Activated T-cell treated with anti-CD3 and anti-CD28 coated beads, Interleukin-2, amount 50 U/mL, for 1 hour (primary cell): Measurements from ENCODE around the gene TRIP13.
A peak's percentile ranks its signal among the peaks of the same experiment; 100 is the strongest.
"Not testable (repeated sequence)": the region's sequence is repeated elsewhere in the genome, so short reads cannot be mapped to it uniquely, and the experiment has no call there.

Experiments used
- DNase-seq: peaks from one replicate; pipeline ENCODE4 v3.0.0-alpha.2; 2020

TRIP13 gene

DNA sequence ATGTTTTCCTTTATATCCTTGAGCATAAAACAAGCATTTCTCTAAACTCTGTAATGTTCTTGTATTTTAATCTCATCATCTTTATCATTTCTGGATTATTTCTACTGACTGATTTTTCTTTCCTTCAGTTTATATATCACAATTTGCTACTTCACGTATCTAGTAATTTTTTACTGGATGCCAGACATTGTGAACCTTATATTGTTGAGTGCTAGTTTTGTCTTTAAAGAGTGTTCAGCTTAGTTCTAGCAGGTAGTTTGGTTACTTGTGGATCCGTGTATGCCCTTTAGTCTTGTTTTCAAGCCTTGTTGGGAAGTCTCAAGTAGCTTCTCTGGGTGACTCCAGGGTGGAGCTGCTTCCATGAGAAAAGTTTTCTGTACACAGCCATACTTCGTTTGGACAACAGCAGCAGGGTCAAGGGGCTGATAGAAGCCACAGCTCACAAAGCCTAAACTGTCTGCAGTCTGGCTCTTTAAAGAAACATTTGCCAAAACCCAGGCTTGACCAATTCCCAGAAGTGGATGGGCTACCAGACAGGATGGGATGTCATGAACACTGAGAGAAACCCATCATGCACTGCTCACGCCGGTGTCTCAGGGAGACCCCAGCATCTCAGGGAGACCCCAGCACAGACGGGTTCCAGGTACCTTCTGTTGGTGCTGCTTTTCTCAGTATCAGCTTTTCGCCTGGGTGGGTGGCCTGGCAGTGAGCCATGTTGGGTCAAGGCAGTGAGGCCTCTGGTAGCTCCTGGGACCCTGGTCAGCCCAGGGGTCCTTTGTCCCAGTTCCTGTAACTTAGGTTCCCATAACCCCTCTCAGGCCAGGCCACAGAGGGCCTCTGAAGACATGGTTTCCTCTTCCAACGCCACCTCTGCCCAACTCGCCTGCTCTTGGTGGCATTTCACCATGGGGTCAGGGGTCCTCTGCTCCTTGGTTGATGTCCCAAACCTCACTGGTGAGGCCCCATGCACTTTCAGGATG, 29.1 kb downstream of the TRIP13 start:
- DNase-seq, result no peak

DNA sequence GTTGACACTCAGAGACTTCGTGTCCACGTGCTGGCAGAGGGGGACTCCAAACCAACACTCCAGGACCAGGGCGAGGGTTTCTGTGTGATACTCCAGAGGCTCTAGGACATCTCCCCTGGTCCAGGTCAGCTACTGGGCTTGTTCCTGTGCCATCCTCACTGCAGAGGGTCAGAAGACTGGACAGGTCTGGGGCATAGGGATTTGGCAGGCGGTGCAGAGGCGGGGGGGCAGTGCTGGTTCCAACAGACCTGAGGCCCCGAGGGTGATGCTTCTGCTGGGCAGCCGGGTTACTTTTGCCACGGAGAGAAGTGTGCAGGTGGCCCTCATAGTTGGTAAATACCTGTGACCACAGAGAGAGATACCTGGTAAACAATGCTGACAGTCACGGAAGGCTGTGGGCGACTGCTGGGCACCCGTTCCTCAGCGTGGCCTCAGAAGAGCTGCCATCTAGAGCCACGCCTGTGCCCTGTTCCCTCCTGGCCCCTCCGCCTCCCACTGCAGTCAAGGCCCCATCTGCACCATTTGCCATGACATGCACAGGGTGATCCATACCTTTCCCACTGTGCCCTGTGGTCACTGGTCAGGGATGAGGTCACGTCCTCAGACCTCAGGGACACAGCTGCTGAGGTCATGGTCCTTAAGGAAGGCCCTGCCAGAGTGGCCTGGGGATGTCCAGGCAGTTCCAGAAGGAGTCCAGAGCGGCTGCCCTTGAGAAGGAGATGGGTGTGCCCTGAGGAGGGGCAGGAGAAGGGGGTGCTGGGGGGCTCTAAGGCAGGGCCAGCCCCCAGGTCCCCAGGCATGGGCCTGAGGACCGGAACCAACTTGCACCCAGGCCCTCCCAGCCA, 30.0 kb downstream of the TRIP13 start:
- DNase-seq, result no peak

DNA sequence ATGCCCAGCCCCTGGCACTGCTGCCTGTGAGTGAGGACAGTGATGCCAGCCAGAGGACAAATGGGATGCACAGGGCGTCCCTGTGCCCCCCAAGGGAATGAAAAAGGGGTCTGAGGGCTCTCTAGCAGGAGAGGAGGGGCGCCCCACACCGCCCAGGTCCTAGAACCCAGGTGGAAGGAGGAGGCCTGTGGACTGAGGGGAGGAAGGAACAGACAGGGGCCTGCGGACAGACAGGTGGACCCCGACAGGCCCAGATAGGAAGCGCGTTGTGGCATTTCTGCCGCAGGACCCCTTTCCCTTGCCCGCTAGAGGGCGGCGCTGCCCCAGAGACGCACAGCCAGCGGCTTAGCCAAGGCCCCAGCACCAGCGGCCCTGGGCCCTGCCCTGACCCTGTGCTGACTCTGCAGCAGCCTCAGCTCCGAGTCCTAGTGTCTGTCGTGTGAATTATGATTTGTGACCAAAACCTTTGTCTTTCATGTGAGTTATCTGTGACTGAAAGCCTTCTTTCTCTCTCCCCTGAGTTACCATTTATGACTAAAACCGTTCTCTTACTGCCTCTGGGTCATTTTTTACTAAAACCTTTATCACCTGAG, 30.7 kb downstream of the TRIP13 start:
- peak; percentile 76 for DNase-seq

DNA sequence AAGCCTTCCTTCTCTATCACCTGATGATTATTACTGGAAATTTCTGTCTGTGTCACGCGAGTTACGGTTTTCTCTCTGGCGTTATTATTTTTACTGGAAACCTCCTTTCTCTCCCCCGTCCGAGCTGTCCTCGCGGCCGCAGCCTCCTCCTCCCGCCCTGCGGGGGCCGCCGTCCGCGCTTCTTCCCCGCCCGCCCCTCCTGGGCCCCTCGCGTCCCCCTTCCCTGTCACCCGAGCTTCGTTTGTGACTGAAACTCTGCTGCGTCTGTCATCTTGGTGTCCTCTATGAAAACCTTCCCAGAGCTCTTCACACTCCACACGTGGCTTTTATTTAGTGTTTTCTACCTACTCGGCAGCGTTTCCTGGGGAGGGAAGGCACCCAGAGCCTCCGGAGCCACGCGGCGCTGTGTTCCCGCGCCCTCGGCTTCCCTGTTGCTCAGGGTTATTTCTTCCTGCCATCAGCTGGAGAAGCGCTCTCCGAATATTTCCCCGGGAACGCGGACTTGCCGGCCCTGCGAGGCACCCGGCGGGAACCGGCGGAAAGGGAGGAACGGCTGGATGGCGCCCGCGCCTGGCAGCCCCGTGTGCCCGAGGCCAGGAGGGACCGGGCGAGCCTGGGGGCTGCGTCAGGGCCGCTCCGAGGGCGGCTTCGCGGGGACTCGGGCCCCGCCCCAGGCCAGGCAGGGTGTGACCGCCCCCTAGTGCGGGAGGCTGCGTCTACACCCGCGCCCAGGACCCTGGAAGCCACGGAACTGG, 33.9 kb downstream of the TRIP13 start:
- peak; percentile 51 for DNase-seq

DNA sequence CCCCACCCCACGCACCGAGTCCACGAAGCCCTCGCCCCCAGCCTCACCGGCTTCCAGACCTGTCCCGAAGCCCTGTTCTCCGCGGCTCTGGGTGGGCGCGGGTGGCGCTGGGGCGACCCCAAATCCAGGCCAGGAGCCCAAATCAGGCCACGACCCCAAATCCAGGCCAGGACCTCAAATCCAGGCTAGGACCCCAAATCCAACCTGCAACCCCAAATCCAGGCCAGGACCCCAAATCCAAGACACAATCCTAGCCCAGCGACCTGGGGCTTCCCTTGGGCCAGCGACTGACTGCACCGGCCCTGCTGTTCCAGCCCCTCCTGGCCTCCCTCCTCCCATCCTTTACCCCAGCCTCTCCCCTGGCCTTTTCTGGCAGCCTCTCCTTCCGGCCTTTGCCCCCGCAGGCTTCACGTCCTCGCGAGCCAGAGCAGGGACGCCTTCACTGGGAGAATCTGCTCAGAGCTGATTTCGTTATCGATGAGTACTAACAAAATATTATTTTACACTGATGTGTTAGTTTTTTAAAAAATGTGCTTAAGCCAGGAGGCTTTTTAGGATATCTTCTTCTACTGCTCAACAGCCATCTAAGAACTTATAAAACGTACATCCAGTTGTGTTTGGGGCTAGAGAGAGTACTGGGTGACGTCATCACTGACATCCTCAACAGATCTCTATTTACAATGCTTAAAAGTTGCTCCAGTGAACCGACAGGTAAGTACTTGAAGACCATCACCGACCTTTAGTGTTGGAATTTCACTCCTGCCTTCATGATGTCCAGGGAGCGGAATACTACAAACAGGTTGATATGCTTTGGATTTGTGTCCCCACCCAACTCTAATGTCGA, 34.7 kb downstream of the TRIP13 start:
- DNase-seq, result no peak

DNA sequence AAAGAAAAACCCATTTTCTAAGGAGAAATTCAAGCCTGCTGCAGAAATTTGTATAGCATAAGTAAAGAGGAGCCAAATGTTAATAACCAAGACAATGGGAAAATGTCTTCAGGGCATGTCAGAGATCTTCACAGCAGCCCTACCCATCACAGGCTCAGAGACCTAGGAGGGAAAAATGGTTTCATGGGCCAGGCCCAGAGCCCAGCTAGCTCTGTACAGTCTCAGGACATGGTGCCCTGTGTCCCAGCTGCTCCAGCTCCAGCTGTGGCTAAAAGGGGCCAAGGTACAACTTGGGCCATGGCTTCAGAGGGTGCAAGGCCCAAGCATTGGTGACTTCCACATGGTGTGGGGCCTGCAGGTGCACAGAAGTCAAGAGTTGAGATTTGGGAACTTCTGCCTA, 36.5 kb downstream of the TRIP13 start:
- not testable (repeated sequence) for DNase-seq

DNA sequence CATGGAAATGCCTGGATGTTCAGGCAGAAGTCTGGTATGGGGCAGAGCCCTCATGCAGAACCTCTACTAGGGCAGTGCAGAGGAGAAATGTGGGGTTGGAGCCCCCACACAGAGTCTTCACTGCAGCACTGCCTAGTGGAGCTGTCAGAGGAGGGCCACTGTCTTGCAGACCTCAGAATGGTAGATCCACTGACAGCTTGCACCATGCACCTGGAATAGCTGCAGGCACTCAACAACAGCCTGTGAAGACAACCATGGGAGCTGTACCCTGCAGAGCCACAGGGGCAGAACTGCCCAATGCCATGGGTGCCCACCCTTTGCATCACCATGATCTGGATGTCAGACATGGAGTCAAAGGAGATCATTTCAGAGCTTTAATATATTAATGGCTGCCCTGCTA, 36.9 kb downstream of the TRIP13 start:
- DNase-seq, result peak; percentile 17

DNA sequence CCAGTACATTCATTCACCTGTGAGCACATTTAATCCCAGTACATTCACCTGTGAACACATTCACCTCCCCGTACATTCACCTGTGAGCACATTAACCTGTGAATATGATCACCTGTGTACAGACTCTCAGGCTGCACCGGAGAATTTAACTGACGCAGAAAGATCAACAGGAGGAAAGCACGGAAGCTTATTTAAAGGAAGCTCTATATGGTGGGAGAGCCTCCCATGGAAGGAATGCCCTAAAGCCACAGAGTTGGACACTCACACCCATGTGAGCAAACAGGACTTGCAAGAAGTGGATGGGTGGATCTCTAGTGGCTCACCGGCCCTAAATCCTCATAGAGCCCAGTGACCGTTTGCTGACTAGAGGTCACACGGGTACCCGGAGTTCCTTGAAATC, 38.2 kb downstream of the TRIP13 start:
- DNase-seq, result no peak

DNA sequence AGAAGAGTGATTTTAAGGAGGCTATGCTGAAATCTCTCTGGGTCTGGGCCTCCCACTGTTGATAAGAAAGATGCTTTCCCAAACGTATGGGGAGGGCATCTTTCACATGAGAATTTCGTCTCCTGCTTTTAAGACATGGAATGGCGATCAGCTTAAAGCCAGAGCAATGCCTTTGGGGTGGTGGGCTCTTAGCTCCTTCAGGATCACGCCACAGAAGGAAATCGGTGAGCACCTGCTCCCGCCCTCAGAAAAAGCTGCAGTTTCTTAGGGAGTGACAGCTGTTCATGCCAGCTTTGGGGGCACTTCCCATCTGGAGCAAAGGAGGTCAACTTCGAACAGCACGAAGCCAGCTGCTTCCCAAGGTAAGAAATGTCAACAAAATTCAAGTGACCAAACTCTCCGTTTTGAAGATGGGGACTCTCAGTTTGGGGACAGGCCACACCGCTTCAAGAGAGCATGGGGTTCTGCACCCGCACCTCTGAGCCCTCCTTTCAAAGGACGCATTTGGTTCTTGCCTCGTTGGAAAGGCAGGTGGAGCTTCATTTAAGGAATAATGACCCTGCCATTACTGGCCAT, 39.0 kb downstream of the TRIP13 start:
- peak; percentile 2 for DNase-seq

DNA sequence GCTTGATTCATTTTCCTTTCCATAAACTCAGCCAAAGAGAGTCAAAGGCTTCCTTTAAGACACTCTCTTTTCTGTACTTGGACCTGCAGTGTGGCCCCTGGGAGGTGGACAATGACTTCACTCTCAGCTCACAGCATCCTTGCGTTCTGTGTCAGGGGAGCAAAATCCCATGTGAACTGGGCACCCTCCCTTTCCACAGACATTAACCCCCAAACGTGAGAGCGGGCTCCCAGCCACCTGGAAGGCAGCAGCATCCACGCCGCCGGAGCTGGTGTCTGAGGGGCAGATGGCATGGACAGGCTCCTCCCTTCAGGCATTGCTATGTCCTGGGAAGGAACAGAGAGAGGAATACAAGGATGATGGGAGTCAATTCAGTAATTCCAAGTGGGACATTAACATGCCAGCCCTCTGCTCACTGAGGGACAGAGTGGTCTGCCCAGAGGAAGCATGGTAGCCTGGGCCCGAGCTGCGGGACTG, 39.5 kb downstream of the TRIP13 start:
- peak; percentile 6 for DNase-seq

DNA sequence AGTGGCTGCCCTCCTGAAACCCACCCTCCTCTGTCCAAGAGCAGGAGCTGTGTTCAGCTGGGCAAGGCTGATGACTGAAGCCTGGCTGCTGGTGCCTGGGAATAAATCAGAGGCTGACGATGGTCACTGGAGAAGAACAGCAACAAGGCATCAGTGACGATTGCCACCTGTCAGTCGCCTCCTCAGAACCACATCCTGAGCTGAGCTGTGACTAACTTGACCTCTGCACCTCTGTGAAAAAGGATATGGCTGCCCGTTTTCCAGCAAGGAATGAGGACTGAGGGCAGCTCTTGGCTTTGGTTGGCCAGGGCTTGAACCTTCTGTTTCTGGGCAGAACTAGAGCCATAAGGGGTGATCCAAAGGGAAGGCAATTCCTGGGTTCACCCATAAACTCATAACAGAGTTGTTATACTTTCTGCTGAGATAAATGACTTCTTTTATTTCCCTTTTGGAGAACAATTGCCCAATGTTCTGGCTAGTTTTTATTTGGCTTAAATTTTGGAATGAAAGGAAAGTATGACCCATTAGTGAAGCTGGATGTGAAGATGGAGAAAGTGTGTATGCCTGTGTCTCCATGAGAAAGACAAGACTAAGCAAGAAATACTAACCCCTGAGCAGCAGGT, 40.1 kb downstream of the TRIP13 start:
- peak; percentile 1 for DNase-seq

DNA sequence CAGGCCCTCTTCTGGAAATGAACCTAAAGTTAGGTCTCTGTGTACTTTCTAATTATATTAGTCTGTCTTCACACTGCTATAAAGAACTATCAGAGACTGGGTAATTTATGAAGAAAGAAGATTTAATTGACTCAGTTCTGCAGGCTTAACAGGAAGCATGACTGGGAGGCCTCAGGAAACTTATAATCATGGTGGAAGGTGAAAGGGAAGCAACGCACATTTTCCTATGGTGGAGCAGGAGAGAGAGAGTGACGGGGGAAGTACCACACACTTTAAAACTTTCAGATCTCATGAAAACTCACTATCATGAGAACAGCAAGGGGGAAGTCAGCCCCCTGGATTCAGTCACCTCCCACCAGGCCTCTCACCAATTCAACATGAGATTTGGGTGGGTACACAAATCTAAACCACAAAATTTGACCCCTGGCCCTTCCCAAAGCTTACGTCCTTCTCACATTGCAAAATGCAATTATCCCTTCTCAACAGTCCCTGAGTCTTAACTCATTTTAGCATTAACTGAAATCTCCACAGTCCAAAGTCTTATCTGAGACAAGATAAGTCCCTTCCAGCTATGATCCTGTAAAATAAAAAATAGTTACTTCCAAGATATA, 40.7 kb downstream of the TRIP13 start:
- DNase-seq, result no peak

DNA sequence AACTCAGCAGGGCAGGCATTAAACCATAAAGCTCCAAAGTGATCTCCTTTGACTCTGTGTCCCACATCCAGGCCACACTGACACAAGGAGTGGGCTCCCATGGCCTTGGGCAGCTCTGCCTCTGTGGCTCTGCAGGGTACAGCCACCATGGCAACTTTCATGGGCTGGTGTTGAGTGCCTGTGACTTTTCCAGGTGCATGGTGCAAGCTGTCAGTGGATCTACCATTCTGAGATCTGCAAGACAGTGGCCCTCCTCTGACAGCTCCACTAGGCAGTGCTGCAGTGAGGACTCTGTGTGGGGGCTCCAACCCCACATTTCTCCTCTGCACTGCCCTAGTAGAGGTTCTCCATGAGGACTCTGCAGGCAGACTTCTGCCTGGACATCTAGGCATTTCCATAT, 41.3 kb downstream of the TRIP13 start:
- DNase-seq, result peak; percentile 10

DNA sequence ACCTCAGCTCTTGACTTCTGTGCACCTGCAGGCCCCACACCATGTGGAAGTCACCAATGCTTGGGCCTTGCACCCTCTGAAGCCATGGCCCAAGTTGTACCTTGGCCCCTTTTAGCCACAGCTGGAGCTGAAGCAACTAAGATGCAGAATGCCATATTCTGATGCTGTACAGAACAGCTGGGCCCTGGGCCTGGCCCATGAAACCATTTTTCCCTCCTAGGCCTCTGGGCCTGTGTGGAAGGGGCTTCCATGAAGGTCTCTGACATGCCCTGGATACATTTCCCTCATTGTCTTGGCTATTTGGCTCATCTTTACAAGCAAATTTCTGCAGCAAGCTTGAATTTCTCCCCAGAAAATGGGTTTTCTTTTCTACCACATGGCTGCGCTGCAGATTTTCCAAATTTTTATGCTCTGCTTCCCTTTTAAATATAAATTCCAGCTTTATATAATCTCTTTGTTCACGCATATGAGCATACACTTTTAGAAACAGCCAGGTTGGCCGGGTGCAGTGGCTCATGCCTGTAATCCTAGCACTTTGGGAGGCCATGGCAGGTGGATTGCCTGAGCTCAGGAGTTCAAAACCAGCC, 41.8 kb downstream of the TRIP13 start:
- DNase-seq, result peak; percentile 7

DNA sequence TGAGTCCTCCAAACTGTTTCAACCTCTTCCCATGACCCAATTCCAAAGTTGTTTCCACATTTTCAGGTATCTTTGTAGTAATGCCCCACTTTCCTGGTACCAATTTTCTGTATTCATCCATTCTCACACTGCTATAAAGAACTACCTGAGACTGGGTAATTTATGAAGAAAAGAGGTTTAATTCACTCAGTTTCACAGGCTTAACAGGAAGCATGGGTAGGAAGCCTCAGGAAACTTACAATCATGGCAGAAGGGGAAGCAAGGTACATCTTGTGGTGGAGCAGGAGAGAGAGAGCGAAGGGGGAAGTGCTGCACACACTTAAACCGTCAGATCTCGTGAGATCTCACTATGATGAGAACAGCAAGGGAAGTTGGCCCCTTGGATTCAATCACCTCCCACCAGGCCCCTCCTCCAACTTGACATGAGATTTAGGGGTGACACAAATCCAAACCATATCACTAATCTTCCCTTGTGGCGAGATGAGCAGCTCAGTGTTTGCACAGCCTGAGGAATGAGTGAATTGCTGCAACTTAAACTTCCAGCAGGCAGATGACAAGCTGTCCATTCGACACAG, 42.9 kb downstream of the TRIP13 start:
- peak; percentile 4 for DNase-seq

DNA sequence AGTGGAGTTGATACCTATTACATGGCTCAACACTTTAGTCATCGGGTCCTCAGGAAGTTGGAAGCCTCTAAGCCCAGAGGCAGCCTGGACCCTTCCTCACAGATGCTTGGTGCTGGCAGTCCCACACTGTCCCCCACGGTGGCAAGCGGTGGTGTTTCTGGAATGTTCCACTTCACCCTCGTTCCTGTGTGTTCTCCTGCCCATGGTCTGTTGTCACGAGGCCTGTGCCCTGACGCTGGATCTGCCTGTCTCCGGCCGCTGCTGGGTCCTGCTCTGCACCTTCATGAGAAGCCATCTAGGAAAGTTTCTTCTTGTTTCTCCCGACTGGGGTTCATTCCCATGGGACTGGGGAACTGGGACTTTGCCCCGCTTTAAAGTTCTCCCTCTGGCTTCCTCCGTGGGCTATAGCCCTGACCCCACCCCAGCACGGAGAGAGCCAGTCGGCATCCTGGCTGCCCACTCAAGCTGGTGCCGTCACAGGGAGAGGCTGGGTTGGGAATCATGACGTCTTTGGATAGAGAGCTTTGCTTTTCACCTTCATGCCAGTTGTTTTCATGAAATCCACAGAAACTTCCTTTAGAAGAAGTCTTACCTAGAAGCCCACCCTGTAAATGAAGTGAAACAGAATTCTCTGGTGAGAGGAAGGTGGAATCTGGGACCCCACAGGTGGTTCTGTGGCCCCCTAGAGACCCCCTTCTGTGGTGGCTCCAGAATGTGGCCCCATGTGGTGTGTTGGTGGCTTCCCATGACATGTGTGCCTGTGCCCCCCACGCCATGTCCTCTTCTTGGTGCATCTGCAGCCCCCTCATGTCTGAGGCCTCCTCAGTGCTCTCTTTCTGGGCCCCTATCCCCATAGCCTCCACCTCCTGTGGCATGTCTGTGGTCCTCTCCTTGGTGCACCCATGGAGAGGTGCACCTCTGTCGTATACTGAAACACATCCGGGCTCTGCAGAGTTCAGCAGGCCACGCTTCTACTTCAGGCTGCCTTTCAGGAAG, 43.8 kb downstream of the TRIP13 start:
- peak; percentile 7 for DNase-seq

DNA sequence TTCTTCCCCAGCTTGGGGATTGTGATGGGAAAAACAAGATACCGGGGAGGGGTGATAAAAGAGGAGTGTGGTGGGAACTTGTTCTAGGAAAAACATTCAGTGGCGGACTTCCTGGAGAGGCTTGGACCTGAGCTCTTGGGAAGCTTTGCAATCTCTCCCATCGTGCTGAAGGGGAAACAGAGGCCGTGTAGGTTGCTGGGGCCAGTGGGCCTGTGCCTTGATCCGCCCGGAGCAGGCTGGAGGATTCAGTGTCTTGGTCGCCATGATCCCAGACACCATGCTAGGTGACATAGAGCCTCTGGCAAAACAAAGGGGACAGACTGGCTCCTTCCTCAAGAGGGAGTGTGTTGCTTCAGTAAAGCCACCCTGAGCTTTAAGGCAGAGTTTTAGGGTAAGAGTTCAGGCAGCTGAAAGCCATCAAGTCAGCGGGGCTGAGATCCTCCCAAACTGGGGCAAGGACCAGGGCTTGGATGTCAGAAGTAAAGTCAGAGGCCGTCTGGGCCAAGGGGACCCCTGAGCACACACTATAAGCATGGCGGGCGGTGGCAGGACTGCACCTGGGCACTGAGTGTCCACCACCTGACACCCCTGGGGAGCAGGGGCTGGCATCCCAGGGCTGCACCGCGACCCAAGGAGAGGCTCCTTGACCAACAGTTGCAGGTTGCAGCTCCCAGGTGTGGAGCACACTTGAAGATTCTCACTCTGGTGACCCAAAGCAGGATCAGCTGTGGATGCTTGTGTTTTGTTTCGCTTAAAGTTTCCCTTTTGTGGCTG, 44.7 kb downstream of the TRIP13 start:
- DNase-seq, result peak; percentile 11
